ENCODE measurements around the gene RBPJL. TPM values are rescaled to one million over a fixed set of nuclear protein-coding genes. Genes with fewer than 3 reads are reported as not detected.

RBPJL gene
- polyA plus RNA-seq, 2 of the 4 experiments (the other 2 are of a cell fraction) = not detected

DNA sequence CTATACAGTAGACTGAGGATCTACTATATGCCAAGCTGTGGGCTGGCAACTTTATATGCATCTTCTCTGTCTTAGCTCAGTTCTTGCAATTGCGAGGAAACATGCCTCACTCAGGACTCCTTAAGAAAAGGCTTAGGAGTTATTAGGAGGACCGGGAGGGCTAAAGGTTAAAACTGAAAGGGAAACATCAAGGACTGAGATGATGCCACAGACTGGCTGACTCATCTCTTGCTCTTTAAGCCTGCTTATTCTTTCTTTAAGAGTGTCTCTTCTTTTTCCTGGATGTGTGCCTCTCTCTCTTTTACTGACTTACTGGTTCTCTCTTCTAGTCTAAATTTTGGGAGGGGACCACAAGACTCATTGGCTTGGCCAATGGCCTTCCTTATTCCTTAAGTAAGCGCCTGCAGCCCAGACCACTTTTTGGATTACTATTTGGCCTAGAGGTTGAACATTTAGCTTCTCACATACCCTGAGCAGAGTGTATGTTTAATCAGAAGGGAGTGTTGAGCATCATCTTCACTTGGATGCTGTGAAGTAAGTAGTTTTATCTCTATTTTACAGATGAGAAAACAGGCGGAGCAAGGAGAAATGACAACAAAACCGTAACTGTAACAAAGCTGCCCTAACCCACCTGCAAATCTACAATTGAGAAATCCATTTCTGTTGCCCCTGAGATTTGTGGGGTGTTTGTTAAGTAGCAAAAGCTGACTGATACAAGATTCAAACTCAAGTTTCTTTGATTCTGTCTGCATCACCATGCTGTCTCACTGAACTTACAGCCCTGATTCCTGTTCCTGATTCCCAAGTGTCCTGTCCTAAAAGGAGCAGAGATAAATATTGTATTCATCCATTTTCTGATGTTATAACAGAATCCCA, 48.8 kb downstream of the RBPJL start:
- H3K4me3 ChIP-seq = no peak overlapping the region
- H3K4me2 ChIP-seq = peak overlapping the region; percentile 57
- no peak for TF ChIP-seq KDM5A (IDR thresholded peaks at IDR 0.05)
- TF ChIP-seq, protein P1, sequence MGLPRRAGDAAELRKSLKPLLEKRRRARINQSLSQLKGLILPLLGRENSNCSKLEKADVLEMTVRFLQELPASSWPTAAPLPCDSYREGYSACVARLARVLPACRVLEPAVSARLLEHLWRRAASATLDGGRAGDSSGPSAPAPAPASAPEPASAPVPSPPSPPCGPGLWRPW (IDR thresholded peaks at IDR 0.05) = no peak
- 0 out of 2 replicates have a peak, but pooled peaks have one; percentile 22 for TF ChIP-seq FOSL2 (IDR thresholded peaks at IDR 0.05)
- no peak for TF ChIP-seq FOSL2 (CRISPR knock-in tag; IDR thresholded peaks at IDR 0.05)
- DNase-seq (ENCODE audit: low read depth in 1 of 2, low spot score in 1 of 2) (peak in 1 of 2 experiments; percentile 36), ATAC-seq (peak in 1 of 2 experiments; percentile 63; a peak in 3 of 6 replicates), FAIRE-seq (no peak)
- 62% methylated on average over 5 of the region's 5 CpGs for WGBS (ENCODE audit: missing lambda C conversion rate)
- CTCF ChIA-PET = interaction anchor here (0.8 to 4.7 kb wide), 10 partner anchors 8 to 416 kb away, joined by 3 to 46 read pairs (median 5); partner anchors contain the start of gene SYS1
- peaks cover 49% of the 10 kb centered on the region for H3K4me1 ChIP-seq
- H3K9me3 ChIP-seq = no peaks in the 10 kb centered on the region
- peak overlapping the region; percentile 35 to 65; a peak in 4 of 6 replicates for H3K27ac ChIP-seq
- POLR2A ChIA-PET = interaction anchor here (1.5 kb wide), 1 partner anchor 11 kb away, joined by 6 read pairs; no protein-coding TSS in a partner anchor

DNA sequence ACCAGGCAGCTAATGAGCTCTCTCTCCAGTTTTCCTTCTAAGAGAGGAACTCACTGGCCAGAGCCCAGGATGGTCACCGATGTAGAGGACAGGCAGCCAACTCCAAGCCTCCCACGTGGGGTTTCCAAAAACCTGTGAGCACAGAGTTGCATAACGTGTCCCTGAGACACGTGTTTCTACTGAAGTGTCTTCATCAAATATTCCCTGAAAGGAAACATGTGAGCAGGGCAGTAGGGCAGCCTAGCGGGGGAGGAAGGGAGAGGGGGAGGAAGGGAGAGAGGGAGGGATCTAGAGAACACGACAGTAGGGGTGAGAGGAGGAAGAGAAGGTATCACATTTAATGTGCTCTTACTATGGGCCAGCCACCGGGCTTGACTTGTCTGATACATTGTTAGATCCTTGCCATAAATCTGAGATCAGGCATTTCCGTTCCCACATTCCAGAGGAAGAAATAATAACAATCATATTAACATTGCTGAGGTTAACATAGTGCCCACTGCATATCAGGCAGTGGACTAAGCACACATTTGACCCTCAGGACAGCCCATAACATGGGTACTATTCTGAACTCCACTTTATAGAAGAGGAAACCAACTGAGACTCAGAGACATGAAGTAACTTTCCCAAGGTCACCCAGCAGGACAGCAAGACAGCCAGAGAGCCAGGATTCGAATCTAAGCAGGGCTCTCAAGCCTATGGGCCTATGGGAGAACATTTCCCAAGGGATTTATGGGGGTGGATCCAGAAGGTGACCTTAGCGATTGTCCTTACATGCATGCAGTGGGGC, 51.8 kb downstream of the RBPJL start:
- CTCF ChIA-PET = interaction anchor here (0.5 to 9.2 kb wide), 12 partner anchors 13 to 413 kb away, joined by 3 to 159 read pairs (median 37); partner anchors contain the start of gene SDC4
- FAIRE-seq (no peak), ATAC-seq (no peak), DNase-seq (ENCODE audit: low read depth in 1 of 2, low spot score in 1 of 2) (no peak)
- Histone ChIP-seq H3K27ac (peak overlapping the region in 1 of 2 experiments; percentile 48; a peak in 2 of 6 replicates), H3K4me1 (peaks cover 49% of the 10 kb centered on the region), H3K4me2 (0 out of 3 replicates have a peak overlapping the region, but pooled peaks have one; percentile 1), H3K4me3 (no peak overlapping the region), H3K9me3 (no peaks in the 10 kb centered on the region)
- no peak for TF ChIP-seq ZSCAN20 (CRISPR knock-in tag; IDR thresholded peaks at IDR 0.05)
- no peak for TF ChIP-seq POLR2A (IDR thresholded peaks at IDR 0.05; ENCODE audit: low read length)
- no peak for TF ChIP-seq CHD4 (IDR thresholded peaks at IDR 0.05; ENCODE audit: borderline replicate concordance)
- TF ChIP-seq, protein P2, sequence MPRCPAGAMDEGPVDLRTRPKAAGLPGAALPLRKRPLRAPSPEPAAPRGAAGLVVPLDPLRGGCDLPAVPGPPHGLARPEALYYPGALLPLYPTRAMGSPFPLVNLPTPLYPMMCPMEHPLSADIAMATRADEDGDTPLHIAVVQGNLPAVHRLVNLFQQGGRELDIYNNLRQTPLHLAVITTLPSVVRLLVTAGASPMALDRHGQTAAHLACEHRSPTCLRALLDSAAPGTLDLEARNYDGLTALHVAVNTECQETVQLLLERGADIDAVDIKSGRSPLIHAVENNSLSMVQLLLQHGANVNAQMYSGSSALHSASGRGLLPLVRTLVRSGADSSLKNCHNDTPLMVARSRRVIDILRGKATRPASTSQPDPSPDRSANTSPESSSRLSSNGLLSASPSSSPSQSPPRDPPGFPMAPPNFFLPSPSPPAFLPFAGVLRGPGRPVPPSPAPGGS (IDR thresholded peaks at IDR 0.05) = no peak
- TF ChIP-seq, protein P3, sequence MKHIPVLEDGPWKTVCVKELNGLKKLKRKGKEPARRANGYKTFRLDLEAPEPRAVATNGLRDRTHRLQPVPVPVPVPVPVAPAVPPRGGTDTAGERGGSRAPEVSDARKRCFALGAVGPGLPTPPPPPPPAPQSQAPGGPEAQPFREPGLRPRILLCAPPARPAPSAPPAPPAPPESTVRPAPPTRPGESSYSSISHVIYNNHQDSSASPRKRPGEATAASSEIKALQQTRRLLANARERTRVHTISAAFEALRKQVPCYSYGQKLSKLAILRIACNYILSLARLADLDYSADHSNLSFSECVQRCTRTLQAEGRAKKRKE (CRISPR knock-in tag; IDR thresholded peaks at IDR 0.05; ENCODE audit: low read depth) = no peak
- no peak for TF ChIP-seq HEYL (CRISPR knock-in tag; IDR thresholded peaks at IDR 0.05)
- no peak for TF ChIP-seq FOSL2 (IDR thresholded peaks at IDR 0.05)
- TF ChIP-seq FOSL2 (CRISPR knock-in tag; IDR thresholded peaks at IDR 0.05) = no peak
- TF ChIP-seq ZC3H11A (IDR thresholded peaks at IDR 0.05) = no peak
- no peak for TF ChIP-seq CHD2 (IDR thresholded peaks at IDR 0.05; ENCODE audit: low read length, partially characterized antibody)
- 64% methylated on average over 10 of the region's 10 CpGs for WGBS (ENCODE audit: missing lambda C conversion rate)
- POLR2A ChIA-PET = no interaction called here

DNA sequence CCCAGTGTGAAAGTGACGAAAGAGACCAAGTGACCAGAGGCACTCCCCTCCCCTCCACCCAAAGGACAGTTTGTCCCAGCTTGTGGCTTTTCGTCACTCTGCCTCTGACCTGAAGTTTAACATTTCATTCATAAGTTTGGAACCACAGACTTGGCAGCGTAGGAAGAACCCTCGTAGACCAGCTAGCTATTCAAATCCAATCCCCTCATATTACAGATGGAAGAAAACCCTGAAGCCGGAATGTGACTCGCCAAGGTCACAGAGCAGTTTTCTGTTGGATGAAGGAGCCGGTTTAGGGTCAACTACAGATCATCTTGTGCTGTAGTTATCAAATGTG, 52.4 kb downstream of the RBPJL start:
- no peak for FAIRE-seq
- POLR2A ChIA-PET = interaction anchor here (1.0 kb wide), 1 partner anchor 15 kb away, joined by 3 read pairs; no protein-coding TSS in a partner anchor
- ATAC-seq = no peak
- CTCF ChIA-PET = interaction anchor here (0.5 to 9.2 kb wide), 11 partner anchors 8 to 412 kb away, joined by 3 to 159 read pairs (median 47); partner anchors contain the start of gene SDC4
- Histone ChIP-seq H3K4me2 (no peak overlapping the region; the same call in 2 of the 3 replicates), H3K4me3 (no peak overlapping the region), H3K4me1 (peaks cover 52% of the 10 kb centered on the region), H3K9me3 (no peaks in the 10 kb centered on the region), H3K27ac (0 out of 6 replicates have a peak overlapping the region, but pooled peaks of 1 of the 2 experiments have one; percentile 4)
- TF ChIP-seq, protein P4, sequence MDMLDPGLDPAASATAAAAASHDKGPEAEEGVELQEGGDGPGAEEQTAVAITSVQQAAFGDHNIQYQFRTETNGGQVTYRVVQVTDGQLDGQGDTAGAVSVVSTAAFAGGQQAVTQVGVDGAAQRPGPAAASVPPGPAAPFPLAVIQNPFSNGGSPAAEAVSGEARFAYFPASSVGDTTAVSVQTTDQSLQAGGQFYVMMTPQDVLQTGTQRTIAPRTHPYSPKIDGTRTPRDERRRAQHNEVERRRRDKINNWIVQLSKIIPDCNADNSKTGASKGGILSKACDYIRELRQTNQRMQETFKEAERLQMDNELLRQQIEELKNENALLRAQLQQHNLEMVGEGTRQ (IDR thresholded peaks at IDR 0.05) = no peak
- no peak for TF ChIP-seq NR3C1 (IDR thresholded peaks at IDR 0.05)
- TF ChIP-seq KDM1A (IDR thresholded peaks at IDR 0.05; ENCODE audit: low read depth) = no peak
- no peak for TF ChIP-seq SMC3 (IDR thresholded peaks at IDR 0.05)
- TF ChIP-seq POLR2A (IDR thresholded peaks at IDR 0.05; ENCODE audit: low read length) = no peak
- no peak for TF ChIP-seq FOSB (CRISPR knock-in tag; IDR thresholded peaks at IDR 0.05)
- TF ChIP-seq, protein P5, sequence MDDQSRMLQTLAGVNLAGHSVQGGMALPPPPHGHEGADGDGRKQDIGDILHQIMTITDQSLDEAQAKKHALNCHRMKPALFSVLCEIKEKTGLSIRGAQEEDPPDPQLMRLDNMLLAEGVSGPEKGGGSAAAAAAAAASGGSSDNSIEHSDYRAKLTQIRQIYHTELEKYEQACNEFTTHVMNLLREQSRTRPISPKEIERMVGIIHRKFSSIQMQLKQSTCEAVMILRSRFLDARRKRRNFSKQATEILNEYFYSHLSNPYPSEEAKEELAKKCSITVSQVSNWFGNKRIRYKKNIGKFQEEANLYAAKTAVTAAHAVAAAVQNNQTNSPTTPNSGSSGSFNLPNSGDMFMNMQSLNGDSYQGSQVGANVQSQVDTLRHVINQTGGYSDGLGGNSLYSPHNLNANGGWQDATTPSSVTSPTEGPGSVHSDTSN (IDR thresholded peaks at IDR 0.05) = no peak
- no peak for TF ChIP-seq JUN (IDR thresholded peaks at IDR 0.05)
- TF ChIP-seq RFX5 (IDR thresholded peaks at IDR 0.05) = no peak
- TF ChIP-seq, protein P6, sequence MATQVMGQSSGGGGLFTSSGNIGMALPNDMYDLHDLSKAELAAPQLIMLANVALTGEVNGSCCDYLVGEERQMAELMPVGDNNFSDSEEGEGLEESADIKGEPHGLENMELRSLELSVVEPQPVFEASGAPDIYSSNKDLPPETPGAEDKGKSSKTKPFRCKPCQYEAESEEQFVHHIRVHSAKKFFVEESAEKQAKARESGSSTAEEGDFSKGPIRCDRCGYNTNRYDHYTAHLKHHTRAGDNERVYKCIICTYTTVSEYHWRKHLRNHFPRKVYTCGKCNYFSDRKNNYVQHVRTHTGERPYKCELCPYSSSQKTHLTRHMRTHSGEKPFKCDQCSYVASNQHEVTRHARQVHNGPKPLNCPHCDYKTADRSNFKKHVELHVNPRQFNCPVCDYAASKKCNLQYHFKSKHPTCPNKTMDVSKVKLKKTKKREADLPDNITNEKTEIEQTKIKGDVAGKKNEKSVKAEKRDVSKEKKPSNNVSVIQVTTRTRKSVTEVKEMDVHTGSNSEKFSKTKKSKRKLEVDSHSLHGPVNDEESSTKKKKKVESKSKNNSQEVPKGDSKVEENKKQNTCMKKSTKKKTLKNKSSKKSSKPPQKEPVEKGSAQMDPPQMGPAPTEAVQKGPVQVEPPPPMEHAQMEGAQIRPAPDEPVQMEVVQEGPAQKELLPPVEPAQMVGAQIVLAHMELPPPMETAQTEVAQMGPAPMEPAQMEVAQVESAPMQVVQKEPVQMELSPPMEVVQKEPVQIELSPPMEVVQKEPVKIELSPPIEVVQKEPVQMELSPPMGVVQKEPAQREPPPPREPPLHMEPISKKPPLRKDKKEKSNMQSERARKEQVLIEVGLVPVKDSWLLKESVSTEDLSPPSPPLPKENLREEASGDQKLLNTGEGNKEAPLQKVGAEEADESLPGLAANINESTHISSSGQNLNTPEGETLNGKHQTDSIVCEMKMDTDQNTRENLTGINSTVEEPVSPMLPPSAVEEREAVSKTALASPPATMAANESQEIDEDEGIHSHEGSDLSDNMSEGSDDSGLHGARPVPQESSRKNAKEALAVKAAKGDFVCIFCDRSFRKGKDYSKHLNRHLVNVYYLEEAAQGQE (IDR thresholded peaks at IDR 0.05) = no peak
- no peak for DNase-seq (ENCODE audit: low read depth in 1 of 2, low spot score in 1 of 2)
- 90% methylated on average over 7 of the region's 7 CpGs for WGBS (ENCODE audit: missing lambda C conversion rate)
